A549 treated with dexamethasone at 1 μM for 4 hours (cell line): ENCODE results near the gene INTS2. TPM values are rescaled to one million over a fixed set of nuclear protein-coding genes. Genes with fewer than 3 reads are reported as not detected.

Source experiments
- total RNA-seq: library from RNA; stranded (reverse); fragments of 200-300 nt; extraction: Qiagen RNA extraction; gene quantifications from 5 replicates; pipeline ENCODE4 v1.2.3, GENCODE V29; 2022

The INTS2 gene, protein sequence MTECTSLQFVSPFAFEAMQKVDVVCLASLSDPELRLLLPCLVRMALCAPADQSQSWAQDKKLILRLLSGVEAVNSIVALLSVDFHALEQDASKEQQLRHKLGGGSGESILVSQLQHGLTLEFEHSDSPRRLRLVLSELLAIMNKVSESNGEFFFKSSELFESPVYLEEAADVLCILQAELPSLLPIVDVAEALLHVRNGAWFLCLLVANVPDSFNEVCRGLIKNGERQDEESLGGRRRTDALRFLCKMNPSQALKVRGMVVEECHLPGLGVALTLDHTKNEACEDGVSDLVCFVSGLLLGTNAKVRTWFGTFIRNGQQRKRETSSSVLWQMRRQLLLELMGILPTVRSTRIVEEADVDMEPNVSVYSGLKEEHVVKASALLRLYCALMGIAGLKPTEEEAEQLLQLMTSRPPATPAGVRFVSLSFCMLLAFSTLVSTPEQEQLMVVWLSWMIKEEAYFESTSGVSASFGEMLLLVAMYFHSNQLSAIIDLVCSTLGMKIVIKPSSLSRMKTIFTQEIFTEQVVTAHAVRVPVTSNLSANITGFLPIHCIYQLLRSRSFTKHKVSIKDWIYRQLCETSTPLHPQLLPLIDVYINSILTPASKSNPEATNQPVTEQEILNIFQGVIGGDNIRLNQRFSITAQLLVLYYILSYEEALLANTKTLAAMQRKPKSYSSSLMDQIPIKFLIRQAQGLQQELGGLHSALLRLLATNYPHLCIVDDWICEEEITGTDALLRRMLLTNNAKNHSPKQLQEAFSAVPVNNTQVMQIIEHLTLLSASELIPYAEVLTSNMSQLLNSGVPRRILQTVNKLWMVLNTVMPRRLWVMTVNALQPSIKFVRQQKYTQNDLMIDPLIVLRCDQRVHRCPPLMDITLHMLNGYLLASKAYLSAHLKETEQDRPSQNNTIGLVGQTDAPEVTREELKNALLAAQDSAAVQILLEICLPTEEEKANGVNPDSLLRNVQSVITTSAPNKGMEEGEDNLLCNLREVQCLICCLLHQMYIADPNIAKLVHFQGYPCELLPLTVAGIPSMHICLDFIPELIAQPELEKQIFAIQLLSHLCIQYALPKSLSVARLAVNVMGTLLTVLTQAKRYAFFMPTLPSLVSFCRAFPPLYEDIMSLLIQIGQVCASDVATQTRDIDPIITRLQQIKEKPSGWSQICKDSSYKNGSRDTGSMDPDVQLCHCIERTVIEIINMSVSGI
- 9.8 to 16.4 TPM (median 14.3 TPM) in 5 replicates for total RNA-seq

GRCh38 chr17:61927208-61928100 lies at the start of gene INTS2:
Gene INTS2 (minus strand): TSS chr17:61927982. CDS start chr17:61926644, 1,338 bp downstream.

DNA sequence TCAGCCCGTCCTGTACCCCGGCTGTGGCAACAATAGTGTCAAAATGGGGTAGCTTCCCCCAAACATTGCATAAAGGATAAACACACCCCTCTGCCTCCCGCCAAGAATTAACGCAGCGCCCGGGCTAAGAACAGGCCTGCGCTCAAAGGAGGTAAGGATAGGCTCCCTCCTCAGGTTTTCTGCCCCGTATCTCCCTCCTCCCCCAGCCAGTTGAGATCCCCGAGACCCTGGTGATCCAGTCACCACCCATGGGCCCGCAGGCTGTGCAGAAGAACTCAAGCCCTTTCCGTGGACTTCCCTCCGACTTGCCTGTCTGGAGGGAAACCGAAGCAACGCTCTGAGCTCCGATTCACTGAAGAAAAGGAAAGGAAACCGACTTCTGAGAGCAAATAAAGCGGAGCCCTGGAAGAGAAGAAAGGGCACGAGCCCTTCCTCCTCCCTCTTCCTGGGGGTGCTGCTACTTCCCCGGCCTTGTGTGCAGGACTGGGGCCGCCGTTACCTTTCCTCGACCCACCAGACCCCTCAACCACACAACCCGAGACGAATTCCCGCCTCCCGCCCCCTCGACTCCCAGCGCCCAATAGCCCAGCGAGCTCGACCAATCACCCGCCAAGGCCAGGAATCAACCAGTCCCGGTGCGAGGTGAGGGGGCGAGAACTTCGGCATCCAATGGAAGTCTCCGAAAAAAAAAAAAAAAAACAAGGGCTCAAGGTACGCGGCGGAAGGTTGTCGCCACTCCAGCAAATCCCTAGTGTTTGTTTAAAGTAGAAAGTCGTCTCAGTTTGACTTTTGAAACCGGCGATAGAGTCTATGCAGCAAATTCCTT lies 64.6 kb downstream of the INTS2 start, which contains the start of gene BRIP1:
BRIP1 (minus strand) TSS at position 554 of the 826 bp plus-strand sequence. CDS start 1,989 bp downstream, outside the sequence.

Other genes starting within 250 kb of the INTS2 start
- 3.6 to 5.2 TPM (median 4.1 TPM) in 5 replicates for gene BRIP1, start 64.5 kb downstream of the INTS2 start, total RNA-seq
- gene MED13, start 137.3 kb upstream of the INTS2 start, total RNA-seq: 16.0 to 29.7 TPM (median 27.0 TPM) in 5 replicates